IMR-90 (cell line): ENCODE results near the gene MYO1H. TPM values are rescaled to one million over a fixed set of nuclear protein-coding genes. Genes with fewer than 3 reads are reported as not detected.

ENCODE experiments used
- ATAC-seq: fragments of 200-7000 bp; cut with Tn5 transposase; 2 replicates; pipeline ENCODE4 v1.9.1; 2020; ENCODE audit warnings: low read depth, mild to moderate bottlenecking, moderate library complexity
- BruUV-seq: library from RNA; stranded (reverse); fragments of 400-500 nt; replicated peaks from 2 replicates; lab custom pipeline; 2021; lab: Mats Ljungman, UMichigan
- CTCF ChIA-PET: fragments of 300-600 bp; formaldehyde crosslinking; extraction: SDS; loops from one replicate; lab custom pipeline; 2021; ENCODE audit warnings: antibody characterized with exemption; lab: Yijun Ruan, JAX
- POLR2A ChIA-PET: fragments of 300-600 bp; sonication (Branson Sonifier 250); formaldehyde crosslinking; loops from one replicate; lab custom pipeline; 2022; ENCODE audit warnings: antibody characterized with exemption; ENCODE audit not compliant: unreplicated experiment; lab: Charles Lee
- DNase-seq: peaks from one replicate; pipeline ENCODE4 v3.0.0; 2013
- H2AFZ ChIP-seq: replicated peaks from 2 replicates; pipeline ENCODE3; 2013; ENCODE audit warnings: low read length, mild to moderate bottlenecking; ENCODE audit not compliant: poor library complexity
- H2AK5ac ChIP-seq: 2 replicates; pipeline ENCODE4 v1.6.1; 2013; ENCODE audit warnings: low read depth, low read length, inconsistent platforms
- H2AK9ac ChIP-seq: replicated peaks from 2 replicates; pipeline ENCODE3; 2013; ENCODE audit warnings: mild to moderate bottlenecking, low read depth, low read length, moderate library complexity; ENCODE audit not compliant: poor library complexity
- H2BK120ac ChIP-seq: 2 replicates; pipeline ENCODE4 v1.6.1; 2013; ENCODE audit warnings: low read depth, low read length, inconsistent platforms
- H2BK15ac ChIP-seq: 3 replicates; pipeline ENCODE4 v1.6.1; 2013; ENCODE audit warnings: low read depth, low read length, inconsistent platforms
- H2BK20ac ChIP-seq: 2 replicates; pipeline ENCODE4 v1.6.1; 2013; ENCODE audit warnings: low read depth, mild to moderate bottlenecking, inconsistent platforms, low read length, moderate library complexity
- H2BK5ac ChIP-seq: 2 replicates; pipeline ENCODE4 v1.6.1; 2013; ENCODE audit warnings: mild to moderate bottlenecking, low read depth, low read length, inconsistent platforms; ENCODE audit not compliant: poor library complexity, severe bottlenecking
- H3K14ac ChIP-seq: replicated peaks from 2 replicates; pipeline ENCODE4 v1.6.1; 2013; ENCODE audit warnings: low read depth, low read length, inconsistent platforms
- H3K18ac ChIP-seq: 2 replicates; pipeline ENCODE4 v1.6.1; 2013; ENCODE audit warnings: low read depth, low read length, control low read depth
- H3K23ac ChIP-seq: 2 replicates; pipeline ENCODE4 v1.6.1; 2013; ENCODE audit warnings: low read depth, low read length, inconsistent platforms
- H3K27ac ChIP-seq: 2 replicates; pipeline ENCODE4 v1.5.1; 2013; ENCODE audit warnings: mild to moderate bottlenecking, control low read depth, low read length; ENCODE audit not compliant: insufficient read depth
- H3K27me3 ChIP-seq: 2 replicates; pipeline ENCODE4 v1.6.1; 2013; ENCODE audit warnings: low read length; ENCODE audit not compliant: control insufficient read depth, insufficient read depth
- H3K36me3 ChIP-seq: 2 replicates; pipeline ENCODE4 v1.6.1; 2013; ENCODE audit warnings: low read length, mixed read lengths; ENCODE audit not compliant: control insufficient read depth, insufficient read depth
- H3K4ac ChIP-seq: 2 replicates; pipeline ENCODE4 v1.6.1; 2013; ENCODE audit warnings: low read depth, low read length, inconsistent platforms
- H3K4me1 ChIP-seq: 2 replicates; pipeline ENCODE4 v1.6.1; 2013; ENCODE audit warnings: low read length, mixed read lengths; ENCODE audit not compliant: control insufficient read depth, insufficient read depth
- H3K4me2 ChIP-seq: 2 replicates; pipeline ENCODE4 v1.6.1; 2013; ENCODE audit warnings: low read depth, mild to moderate bottlenecking, control low read depth, low read length, moderate library complexity
- H3K4me3 ChIP-seq: 2 replicates; pipeline ENCODE4 v1.5.1; 2013; ENCODE audit warnings: low read depth, mild to moderate bottlenecking, control low read depth, low read length, moderate library complexity; ENCODE audit not compliant: insufficient read depth
- H3K56ac ChIP-seq: 2 replicates; pipeline ENCODE4 v1.6.1; 2013; ENCODE audit warnings: low read length, inconsistent platforms; ENCODE audit not compliant: insufficient read depth; ENCODE audit errors: extremely low read depth
- H3K79me1 ChIP-seq, 2 experiments: 2 replicates each; pipeline ENCODE4 v1.6.1; 2013; ENCODE audit warnings: low read length in 2 of 2, inconsistent platforms in 1 of 2, low read depth in 1 of 2
- H3K9ac ChIP-seq: 2 replicates; pipeline ENCODE4 v1.6.1; 2013; ENCODE audit warnings: low read depth, low read length, control low read depth
- H3K9me1 ChIP-seq: 2 replicates; pipeline ENCODE4 v1.6.1; 2013; ENCODE audit warnings: low read length, inconsistent platforms; ENCODE audit not compliant: insufficient read depth
- H3K9me3 ChIP-seq: 2 replicates; pipeline ENCODE4 v1.6.1; 2013; ENCODE audit warnings: low read length; ENCODE audit not compliant: control insufficient read depth, insufficient read depth
- H4K20me1 ChIP-seq: 2 replicates; pipeline ENCODE4 v1.6.1; 2013; ENCODE audit warnings: low read length, inconsistent platforms; ENCODE audit not compliant: insufficient read depth
- H4K5ac ChIP-seq: 2 replicates; pipeline ENCODE4 v1.6.1; 2013; ENCODE audit warnings: mild to moderate bottlenecking, low read depth, low read length, control low read depth
- H4K8ac ChIP-seq, 2 experiments: 2 replicates each; pipeline ENCODE4 v1.6.1; 2013; ENCODE audit warnings: low read depth in 2 of 2, low read length in 2 of 2, control low read depth in 1 of 2, inconsistent platforms in 1 of 2
- H4K91ac ChIP-seq: 2 replicates; pipeline ENCODE4 v1.6.1; 2013; ENCODE audit warnings: low read depth, low read length, inconsistent platforms; ENCODE audit not compliant: insufficient read depth
- CHD1 ChIP-seq: IDR thresholded peaks from 2 replicates; pipeline ENCODE4 v1.6.1; 2012; ENCODE audit warnings: low read depth, low read length, improper control_type of control experiment
- CTCF ChIP-seq: conservative IDR thresholded peaks from 2 replicates; pipeline ENCODE4 v1.5.1; 2012; ENCODE audit warnings: mild to moderate bottlenecking, low read depth, low read length, improper control_type of control experiment
- FOS ChIP-seq: fragments of 150-350 bp; IDR thresholded peaks from 2 replicates; pipeline ENCODE4 v1.6.1; 2016; ENCODE audit warnings: low read depth, low read length
- MAZ ChIP-seq: IDR thresholded peaks from 2 replicates; pipeline ENCODE4 v1.6.1; 2012; ENCODE audit warnings: low read depth, mild to moderate bottlenecking, low read length, improper control_type of control experiment, moderate library complexity, borderline replicate concordance
- RAD21 ChIP-seq: IDR thresholded peaks from 2 replicates; pipeline ENCODE4 v1.6.1; 2012; ENCODE audit warnings: low read length, improper control_type of control experiment
- RCOR1 ChIP-seq: IDR thresholded peaks from 2 replicates; pipeline ENCODE4 v1.6.1; 2012; ENCODE audit warnings: mild to moderate bottlenecking, low read length, improper control_type of control experiment; ENCODE audit not compliant: insufficient replicate concordance
- RFX5 ChIP-seq: IDR thresholded peaks from 2 replicates; pipeline ENCODE4 v1.8.0; 2012; ENCODE audit warnings: low read depth, mild to moderate bottlenecking, low read length, moderate library complexity
- SMC3 ChIP-seq: fragments of 150-350 bp; IDR thresholded peaks from 2 replicates; pipeline ENCODE4 v1.6.1; 2016; ENCODE audit warnings: low read depth, mild to moderate bottlenecking, antibody characterized with exemption, low read length, moderate library complexity
- USF2 ChIP-seq: fragments of 150-350 bp; IDR thresholded peaks from 2 replicates; pipeline ENCODE4 v1.6.1; 2017; ENCODE audit warnings: mild to moderate bottlenecking, antibody characterized with exemption, low read length, low read depth
- whole genome bisulfite sequencing, 2 experiments: methylation state at CpG; one replicate each; pipeline versions ENCODE4 v1.1.5 to v1.1.7; 2013; ENCODE audit warnings: missing lambda C conversion rate in 2 of 2; ENCODE audit not compliant: insufficient read length in 1 of 2; ENCODE audit errors: extremely low coverage in 2 of 2; 5-methylcytosine and 5-hydroxymethylcytosine counted together
- dilution Hi-C: fragments of 300-500 bp; cut with HindIII; formaldehyde crosslinking; loops from one replicate; pipeline ENCODE4 v1.14.3; 2018; ENCODE audit warnings: low sequenced_read_pairs; ENCODE audit not compliant: unreplicated experiment
- in situ Hi-C: fragments of 300-500 bp; cut with MboI; formaldehyde crosslinking; loops from 3 replicates; pipeline ENCODE4 v1.14.3; 2019; ENCODE audit warnings: low sequenced_read_pairs, inconsistent platforms, mixed read lengths
- intact Hi-C: fragments of 100-400 bp; cut with micrococcal nuclease; formaldehyde crosslinking; loops from 2 replicates; pipeline ENCODE4 v1.10.0; 2022
- polyA plus RNA-seq, 3 experiments: library from polyadenylated mRNA; depleted of rRNA; stranded (reverse); fragments of >200 nt; gene quantifications; 2 replicates each; pipeline ENCODE4 v1.2.3, GENCODE V29; 2012; ENCODE audit warnings: low replicate concordance in 1 of 3
- total RNA-seq: library from RNA; depleted of rRNA; stranded (reverse); fragments of >200 nt; gene quantifications from 2 replicates; pipeline ENCODE4 v1.2.3, GENCODE V29; 2012
- TF ChIP-seq, protein P1 (sequence below): fragments of 150-350 bp; IDR thresholded peaks from 2 replicates; pipeline ENCODE4 v1.6.1; 2016; ENCODE audit warnings: low read depth, mild to moderate bottlenecking, low read length, moderate library complexity, borderline replicate concordance

MYO1H gene
- total and polyA plus RNA-seq, 2 of the 4 experiments (the other 2 are of a cell fraction): not detected

DNA sequence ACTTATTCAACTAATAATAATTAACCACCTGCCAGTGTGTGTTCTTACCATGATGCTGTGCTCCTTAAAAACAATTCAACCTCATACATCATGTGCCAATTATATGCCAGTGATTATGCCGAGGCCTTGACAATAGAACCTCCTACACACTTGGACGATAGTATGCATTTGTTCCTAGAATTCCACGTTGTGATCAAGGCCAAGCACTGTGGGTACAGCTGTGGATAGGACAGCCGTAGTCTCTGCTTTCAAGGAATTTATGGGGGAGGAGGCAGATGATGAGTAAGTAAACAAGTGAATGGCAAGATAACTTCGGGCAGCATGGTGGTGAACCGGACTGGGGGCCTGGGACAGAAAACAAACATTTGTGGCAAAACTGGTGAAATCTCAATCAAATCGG lies 18.0 kb upstream of the MYO1H start:
- ChIA-PET POLR2A (no interaction called here), CTCF (no interaction called here)
- H4K8ac ChIP-seq: no peak overlapping the region
- no peak overlapping the region for H4K91ac ChIP-seq
- no peak overlapping the region for H3K27ac ChIP-seq
- H4K20me1 ChIP-seq: no peaks in the 10 kb centered on the region
- no peak overlapping the region for H3K4me3 ChIP-seq
- no peak overlapping the region for H3K4ac ChIP-seq
- H3K23ac ChIP-seq: no peak overlapping the region
- no peak overlapping the region for H4K5ac ChIP-seq
- H3K56ac ChIP-seq: no peak overlapping the region
- DNase-seq (no peak), ATAC-seq (no peak)
- TF ChIP-seq USF2 (no peak), SMC3 (no peak), FOS (no peak), RAD21 (no peak), CHD1 (no peak), RCOR1 (no peak), MAZ (no peak), CTCF (no peak), RFX5 (no peak)
- TF ChIP-seq, protein P1, sequence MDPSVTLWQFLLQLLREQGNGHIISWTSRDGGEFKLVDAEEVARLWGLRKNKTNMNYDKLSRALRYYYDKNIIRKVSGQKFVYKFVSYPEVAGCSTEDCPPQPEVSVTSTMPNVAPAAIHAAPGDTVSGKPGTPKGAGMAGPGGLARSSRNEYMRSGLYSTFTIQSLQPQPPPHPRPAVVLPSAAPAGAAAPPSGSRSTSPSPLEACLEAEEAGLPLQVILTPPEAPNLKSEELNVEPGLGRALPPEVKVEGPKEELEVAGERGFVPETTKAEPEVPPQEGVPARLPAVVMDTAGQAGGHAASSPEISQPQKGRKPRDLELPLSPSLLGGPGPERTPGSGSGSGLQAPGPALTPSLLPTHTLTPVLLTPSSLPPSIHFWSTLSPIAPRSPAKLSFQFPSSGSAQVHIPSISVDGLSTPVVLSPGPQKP: no peak
- 19% methylated on average over 3 of the region's 7 CpGs; no CpG with 5 or more reads in 1 of the 2 experiments for WGBS, 2 experiments
- no peak overlapping the region for H3K4me2 ChIP-seq
- H2BK5ac ChIP-seq: no peak overlapping the region
- no peak overlapping the region for H2BK120ac ChIP-seq
- H3K27me3 ChIP-seq: peaks cover 17% of the 10 kb centered on the region
- no peaks in the 10 kb centered on the region for H3K36me3 ChIP-seq
- H3K18ac ChIP-seq: no peak overlapping the region
- no TSS peak for BruUV-seq
- intact Hi-C loops (loop anchor here (2.0 kb wide), 1 partner anchor 43 kb away; no protein-coding TSS in a partner anchor), dilution Hi-C loops (no loop called here), in situ Hi-C loops (no loop called here)
- H2AFZ ChIP-seq: no peak overlapping the region
- H3K9me1 ChIP-seq: no peaks in the 10 kb centered on the region
- H2AK5ac ChIP-seq: no peak overlapping the region
- H3K14ac ChIP-seq: no peak overlapping the region
- no peaks in the 10 kb centered on the region for H3K9me3 ChIP-seq
- H2AK9ac ChIP-seq: no peak overlapping the region
- no peak overlapping the region for H2BK20ac ChIP-seq
- H2BK15ac ChIP-seq: no peak overlapping the region
- H3K4me1 ChIP-seq: no peaks in the 10 kb centered on the region
- H3K9ac ChIP-seq: no peak overlapping the region
- no peaks in the 10 kb centered on the region for H3K79me1 ChIP-seq
